Mucosa of descending colon (tissue), 3 donors: ENCODE results near the gene BAIAP2L1. TPM values are rescaled to one million over a fixed set of nuclear protein-coding genes. Genes with fewer than 3 reads are reported as not detected.

Source experiments
- ATAC-seq: fragments of 200-7000 bp; cut with Tn5 transposase; one replicate; pipeline ENCODE4 v1.9.1; 2020; ENCODE audit warnings: mild to moderate bottlenecking, moderate library complexity
- DNase-seq, 3 donors: peaks; one replicate each; pipeline ENCODE4 v3.0.0-alpha.2; 2020
- H3K36me3 ChIP-seq: fragments of 200-600 bp; one replicate; pipeline ENCODE4 v1.8.0; 2021; ENCODE audit warnings: low read depth, mild to moderate bottlenecking
- H3K4me1 ChIP-seq: fragments of 200-600 bp; one replicate; pipeline ENCODE4 v1.8.0; 2021; ENCODE audit warnings: low read depth, mild to moderate bottlenecking
- H3K4me3 ChIP-seq: fragments of 200-600 bp; one replicate; pipeline ENCODE4 v1.8.0; 2021; ENCODE audit warnings: mild to moderate bottlenecking
- H3K9me3 ChIP-seq: fragments of 200-600 bp; one replicate; pipeline ENCODE4 v1.8.0; 2021; ENCODE audit warnings: mild to moderate bottlenecking
- intact Hi-C, 2 donors: fragments of 100-400 bp; cut with DNase I in 1 of 2; cut with micrococcal nuclease in 1 of 2; formaldehyde crosslinking; loops; one replicate each; pipeline versions ENCODE4 v1.11.0 to v1.11.1; 2022; cut with DNase I, micrococcal nuclease
- total RNA-seq, 3 donors: library from RNA; stranded (reverse); fragmentation: NEBNext Ultra II Directional in 2 of 3; extraction: Animal tissue kit (Norgen Biotek cat#: 25700) in 2 of 3; gene quantifications; one replicate each; pipeline versions ENCODE4 v1.2.1 to v1.2.4, GENCODE V29; 2021 to 2023
- TF ChIP-seq, protein P1 (sequence below): fragments of 200-600 bp; IDR thresholded peaks from one replicate; pipeline ENCODE4 v1.8.0; 2022; ENCODE audit warnings: antibody characterized with exemption, mild to moderate bottlenecking
- donor health status: DM: no; HTN: no; CAD: no; lungs with moderate emphysema.
- donor health status: DM: no; HTN: no; CAD: no.
- donor health status: DM: no; HTN: yes; CAD: no.

The BAIAP2L1 gene
- total RNA-seq, 3 donors from 2014 or later: 39.9 to 78.0 (median 65.4) TPM

- TF ChIP-seq, protein P1, sequence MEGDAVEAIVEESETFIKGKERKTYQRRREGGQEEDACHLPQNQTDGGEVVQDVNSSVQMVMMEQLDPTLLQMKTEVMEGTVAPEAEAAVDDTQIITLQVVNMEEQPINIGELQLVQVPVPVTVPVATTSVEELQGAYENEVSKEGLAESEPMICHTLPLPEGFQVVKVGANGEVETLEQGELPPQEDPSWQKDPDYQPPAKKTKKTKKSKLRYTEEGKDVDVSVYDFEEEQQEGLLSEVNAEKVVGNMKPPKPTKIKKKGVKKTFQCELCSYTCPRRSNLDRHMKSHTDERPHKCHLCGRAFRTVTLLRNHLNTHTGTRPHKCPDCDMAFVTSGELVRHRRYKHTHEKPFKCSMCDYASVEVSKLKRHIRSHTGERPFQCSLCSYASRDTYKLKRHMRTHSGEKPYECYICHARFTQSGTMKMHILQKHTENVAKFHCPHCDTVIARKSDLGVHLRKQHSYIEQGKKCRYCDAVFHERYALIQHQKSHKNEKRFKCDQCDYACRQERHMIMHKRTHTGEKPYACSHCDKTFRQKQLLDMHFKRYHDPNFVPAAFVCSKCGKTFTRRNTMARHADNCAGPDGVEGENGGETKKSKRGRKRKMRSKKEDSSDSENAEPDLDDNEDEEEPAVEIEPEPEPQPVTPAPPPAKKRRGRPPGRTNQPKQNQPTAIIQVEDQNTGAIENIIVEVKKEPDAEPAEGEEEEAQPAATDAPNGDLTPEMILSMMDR: no peak
- ATAC-seq (no peak), DNase-seq (no peak)
- intact Hi-C loops: no loop called here
- H3K4me3 ChIP-seq: no peak overlapping the region
- H3K9me3 ChIP-seq: no peaks in the 10 kb centered on the region
- no peaks in the 10 kb centered on the region for H3K36me3 ChIP-seq
- H3K4me1 ChIP-seq: peaks cover 32% of the 10 kb centered on the region
Measured at GRCh38 chr7:98249106-98249505, 151.8 kb downstream of the BAIAP2L1 start.

DNA sequence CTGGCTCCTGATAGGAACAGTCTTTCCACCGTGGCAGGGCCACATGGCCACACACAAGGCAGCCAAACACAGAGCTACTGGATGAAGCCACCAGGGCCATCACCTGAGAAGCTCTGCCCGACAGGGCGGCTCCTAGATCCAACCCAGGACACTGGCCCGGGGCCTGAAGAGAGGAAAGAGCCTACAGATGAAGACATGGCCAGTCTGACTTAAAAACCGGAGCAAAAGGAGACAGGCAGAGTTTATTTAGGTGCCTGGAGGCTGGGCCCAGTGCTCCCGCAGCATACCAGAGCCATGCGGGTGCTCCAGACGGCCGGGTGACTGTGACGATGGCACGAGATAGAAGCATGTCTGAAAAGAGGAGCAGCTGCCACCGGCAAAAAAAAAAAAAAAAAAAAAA, 152.7 kb downstream of the BAIAP2L1 start:
- H3K36me3 ChIP-seq: no peaks in the 10 kb centered on the region
- peaks cover 29% of the 10 kb centered on the region for H3K4me1 ChIP-seq
- TF ChIP-seq, protein P1: no peak
- intact Hi-C loops: no loop called here
- no peaks in the 10 kb centered on the region for H3K9me3 ChIP-seq
- H3K4me3 ChIP-seq: no peak overlapping the region
- DNase-seq (no peak), ATAC-seq (no peak)

DNA sequence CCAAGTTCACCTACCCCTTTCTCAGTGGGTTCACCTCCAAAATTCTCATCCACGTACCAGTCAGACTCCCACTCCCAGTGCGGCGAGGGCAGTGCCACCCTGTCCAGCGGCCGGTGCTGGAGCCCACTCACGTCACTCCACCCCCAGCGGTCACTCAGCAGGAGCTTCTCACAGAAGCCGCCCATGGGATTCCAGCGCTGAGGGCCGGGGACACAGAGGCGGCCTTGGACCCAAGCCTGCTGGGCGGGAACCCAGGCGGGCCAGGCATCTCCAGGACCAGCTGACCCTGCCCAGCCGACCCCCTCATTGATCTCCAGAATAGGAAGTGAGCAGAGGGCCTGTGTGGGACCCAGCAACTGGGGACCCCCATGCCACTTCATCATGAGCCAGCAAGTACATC, 156.0 kb downstream of the BAIAP2L1 start:
- Histone ChIP-seq H3K4me3 (no peak overlapping the region), H3K36me3 (no peaks in the 10 kb centered on the region), H3K9me3 (no peaks in the 10 kb centered on the region), H3K4me1 (peaks cover 7% of the 10 kb centered on the region)
- TF ChIP-seq, protein P1: no peak
- ATAC-seq: no peak
- intact Hi-C loops: no loop called here
- no peak for DNase-seq

DNA sequence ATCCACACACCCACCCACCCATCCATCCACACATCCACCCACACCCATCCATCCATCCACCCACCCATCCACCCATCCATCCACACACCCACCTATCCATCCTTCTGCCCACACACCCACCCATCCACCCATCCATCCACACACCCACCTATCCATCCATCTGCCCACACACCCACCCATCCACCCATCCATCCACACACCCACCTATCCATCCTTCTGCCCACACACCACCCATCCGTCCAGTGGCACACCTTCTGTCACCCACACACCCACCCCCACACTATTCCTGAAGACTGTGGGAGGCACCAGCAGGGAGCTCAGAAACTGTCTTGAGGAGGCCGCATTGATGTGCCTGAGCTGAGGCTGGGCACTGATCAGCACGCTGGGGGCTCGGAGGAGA, 158.0 kb downstream of the BAIAP2L1 start:
- no peak overlapping the region for H3K4me3 ChIP-seq
- ATAC-seq (no peak), DNase-seq (no peak)
- TF ChIP-seq, protein P1: no peak
- intact Hi-C loops: no loop called here
- no peaks in the 10 kb centered on the region for H3K4me1 ChIP-seq
- no peaks in the 10 kb centered on the region for H3K9me3 ChIP-seq
- H3K36me3 ChIP-seq: no peaks in the 10 kb centered on the region

DNA sequence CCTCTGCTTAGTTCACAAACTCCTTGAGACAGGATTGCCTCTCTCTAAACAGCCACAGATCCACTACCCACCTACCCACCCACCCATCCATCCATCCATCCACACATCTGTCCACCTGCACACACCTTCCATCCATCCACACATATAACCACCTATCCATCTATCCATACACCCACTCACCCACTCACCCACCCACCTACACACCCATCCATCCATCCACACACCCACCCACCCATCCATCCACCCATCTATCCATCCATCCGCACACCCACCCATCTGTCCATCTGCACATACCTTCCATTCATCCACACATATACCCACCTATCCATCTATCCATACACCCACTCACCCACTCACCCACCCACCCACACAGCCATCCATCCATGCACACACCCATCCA, 158.5 kb downstream of the BAIAP2L1 start:
- TF ChIP-seq, protein P1: no peak
- no peak for DNase-seq
- Histone ChIP-seq H3K4me3 (no peak overlapping the region), H3K36me3 (no peaks in the 10 kb centered on the region), H3K9me3 (no peaks in the 10 kb centered on the region), H3K4me1 (no peaks in the 10 kb centered on the region)
- no peak for ATAC-seq
- intact Hi-C loops: no loop called here

DNA sequence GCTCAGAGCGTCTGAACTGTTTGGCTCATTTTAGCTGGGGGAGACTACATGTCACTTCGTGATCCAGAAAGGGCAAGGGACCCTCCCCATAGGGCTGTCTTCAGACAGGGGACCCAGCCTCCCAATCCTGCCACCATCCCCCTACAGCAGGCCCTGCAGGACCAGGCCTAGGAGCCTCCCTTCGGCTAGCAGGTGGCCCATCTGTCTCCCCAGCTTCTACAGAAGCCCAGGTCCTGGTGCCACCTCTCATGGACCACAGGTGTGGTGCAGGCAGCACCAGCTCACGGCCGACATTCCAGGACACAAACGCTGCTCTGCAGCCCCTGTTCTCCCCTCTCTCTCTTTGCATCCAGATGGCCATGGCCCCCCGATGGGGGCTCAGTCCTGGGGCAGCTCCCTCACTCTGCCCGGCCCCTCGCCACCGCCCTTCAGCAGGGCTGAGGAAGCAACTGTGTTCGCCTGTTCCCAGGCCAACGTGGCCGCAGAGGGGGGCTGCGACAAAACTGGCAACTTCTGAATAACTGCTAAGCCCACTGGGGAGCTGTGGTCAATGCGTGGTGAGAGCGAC, 159.1 kb downstream of the BAIAP2L1 start:
- TF ChIP-seq, protein P1: no peak
- ATAC-seq (peak; percentile 7), DNase-seq (no peak)
- Histone ChIP-seq H3K36me3 (no peaks in the 10 kb centered on the region), H3K4me3 (no peak overlapping the region), H3K4me1 (no peaks in the 10 kb centered on the region), H3K9me3 (no peaks in the 10 kb centered on the region)
- intact Hi-C loops: no loop called here
